Common myeloid progenitor, CD34-positive (primary cell): ENCODE measurements around the gene IL25.
"Not testable (repeated sequence)": the region's sequence is repeated elsewhere in the genome, so short reads cannot be mapped to it uniquely, and the experiment has no call there.

Experiments used
- CTCF ChIA-PET: fragments of 350-600 bp; sonication (Branson Sonifier 250); formaldehyde crosslinking; loops from one replicate; lab custom pipeline; 2021; ENCODE audit warnings: antibody characterized with exemption; lab: Charles Lee
- POLR2A ChIA-PET: fragments of 350-600 bp; sonication (Branson Sonifier 250); formaldehyde crosslinking; loops from one replicate; lab custom pipeline; 2021; ENCODE audit warnings: antibody characterized with exemption; lab: Charles Lee
- DNase-seq, 3 donors: peaks; one replicate each; pipeline versions ENCODE4 v3.0.0 to v3.0.0-alpha.2; 2013
- H3K27ac ChIP-seq, 2 experiments: 1 replicate in 1 of 2; 2 replicates in 1 of 2; pipeline ENCODE4 v1.7.0; 2013; ENCODE audit warnings: inconsistent platforms in 2 of 2, low read length in 2 of 2, mild to moderate bottlenecking in 2 of 2, low read depth in 1 of 2, moderate library complexity in 1 of 2; ENCODE audit not compliant: severe bottlenecking in 2 of 2, insufficient read depth in 1 of 2, poor library complexity in 1 of 2
- H3K27me3 ChIP-seq, 5 experiments: replicated peaks in 2 of 5; 1 replicate in 3 of 5; 2 replicates in 2 of 5; pipeline versions ENCODE4 v1.6.1 to v1.7.0; 2013; ENCODE audit warnings: low read length in 4 of 5, mild to moderate bottlenecking in 2 of 5, moderate library complexity in 2 of 5, inconsistent platforms in 1 of 5; ENCODE audit not compliant: insufficient read depth in 5 of 5, control insufficient read depth in 4 of 5
- H3K36me3 ChIP-seq, 4 experiments: 1 replicate in 2 of 4; 2 replicates in 2 of 4; pipeline versions ENCODE4 v1.6.1 to v1.7.0; 2013; ENCODE audit warnings: low read length in 3 of 4, control low read depth in 1 of 4, mild to moderate bottlenecking in 1 of 4; ENCODE audit not compliant: control insufficient read depth in 4 of 4, insufficient read depth in 4 of 4
- H3K4me1 ChIP-seq, 4 experiments: 1 replicate in 3 of 4; 2 replicates in 1 of 4; pipeline versions ENCODE4 v1.6.1 to v1.7.1; 2013; ENCODE audit warnings: low read length in 3 of 4, mild to moderate bottlenecking in 3 of 4, control low read depth in 1 of 4, inconsistent platforms in 1 of 4, moderate library complexity in 1 of 4; ENCODE audit not compliant: control insufficient read depth in 4 of 4, insufficient read depth in 4 of 4; ENCODE audit errors: control extremely low read depth in 1 of 4
- H3K4me3 ChIP-seq, 7 experiments: 1 replicate in 4 of 7; 2 replicates in 3 of 7; pipeline versions ENCODE4 v1.5.1 to v1.7.0; 2013; ENCODE audit warnings: mild to moderate bottlenecking in 7 of 7, low read length in 6 of 7, moderate library complexity in 6 of 7, inconsistent platforms in 2 of 7, low read depth in 2 of 7, control low read depth in 1 of 7; ENCODE audit not compliant: insufficient read depth in 4 of 7, control insufficient read depth in 1 of 7; ENCODE audit errors: extremely low read depth in 1 of 7
- H3K9me3 ChIP-seq, 5 experiments: 1 replicate in 4 of 5; 2 replicates in 1 of 5; pipeline versions ENCODE4 v1.6.1 to v1.7.1; 2013; ENCODE audit warnings: low read length in 4 of 5, mild to moderate bottlenecking in 2 of 5, inconsistent platforms in 1 of 5, low read depth in 1 of 5, moderate library complexity in 1 of 5; ENCODE audit not compliant: control insufficient read depth in 4 of 5, insufficient read depth in 2 of 5; ENCODE audit errors: control extremely low read depth in 1 of 5
- WGBS: methylation state at CpG from one replicate; pipeline ENCODE4 v1.1.5; 2013; ENCODE audit not compliant: insufficient coverage; 5-methylcytosine and 5-hydroxymethylcytosine counted together

Gene IL25

GRCh38 chr14:23387916-23388882, 15.6 kb downstream of the IL25 start:
- WGBS = 88% methylated on average over 17 of the region's 26 CpGs
- POLR2A ChIA-PET = no interaction called here
- H3K9me3 ChIP-seq = no peaks in the 10 kb centered on the region
- H3K27me3 ChIP-seq = peaks cover 0 to 7% (median 0%) of the 10 kb centered on the region in 5 experiments
- H3K4me3 ChIP-seq = no peak overlapping the region
- CTCF ChIA-PET = interaction anchor here (0.6 to 1.5 kb wide), 4 partner anchors 8 to 670 kb away, joined by 3 to 7 read pairs (median 4); partner anchors contain the start of gene CMTM5
- H3K4me1 ChIP-seq = peaks cover 0 to 3% (median 1%) of the 10 kb centered on the region in 4 experiments
- no peak overlapping the region for H3K27ac ChIP-seq
- DNase-seq = no peak
- H3K36me3 ChIP-seq = no peaks in the 10 kb centered on the region

GRCh38 chr14:23388996-23389395, 16.4 kb downstream of the IL25 start:
- POLR2A ChIA-PET = no interaction called here
- WGBS = 94% methylated on average over 8 of the region's 8 CpGs

DNA sequence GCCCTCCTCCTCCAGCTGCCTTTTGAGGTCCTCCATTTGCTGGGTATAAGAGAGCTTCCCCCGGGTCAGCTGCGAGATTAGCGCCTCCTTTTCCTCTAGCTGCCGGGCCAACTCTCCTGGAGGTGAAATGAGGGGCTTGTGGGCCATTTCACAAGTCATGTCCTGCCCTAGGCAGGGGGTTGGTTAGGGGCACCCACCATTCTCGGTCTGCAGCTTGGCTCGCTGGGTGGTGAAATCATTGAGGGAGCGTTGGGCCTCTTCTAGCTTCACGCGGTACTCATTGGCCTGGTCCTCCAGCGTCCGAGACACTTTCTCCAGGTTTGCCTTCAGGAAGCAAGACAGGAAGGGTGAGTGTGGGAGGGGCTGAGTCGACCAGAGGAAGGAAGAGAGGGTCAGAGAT, 16.8 kb downstream of the IL25 start:
- Histone ChIP-seq H3K36me3 (no peaks in the 10 kb centered on the region), H3K9me3 (no peaks in the 10 kb centered on the region), H3K27ac (no peak overlapping the region), H3K4me1 (peaks cover 0 to 2% (median 0%) of the 10 kb centered on the region in 4 experiments), H3K4me3 (no peak overlapping the region), H3K27me3 (peaks cover 0 to 7% (median 0%) of the 10 kb centered on the region in 5 experiments)
- ChIA-PET CTCF (interaction anchor here (1.4 to 1.5 kb wide), 3 partner anchors 9 to 28 kb away, joined by 3 to 7 read pairs (median 5); partner anchors contain the start of gene CMTM5), POLR2A (no interaction called here)
- DNase-seq = no peak
- 70% methylated on average over 12 of the region's 12 CpGs for WGBS

More at GRCh38 chr14:23388996-23389395, 16.4 kb downstream of the IL25 start:
- Histone ChIP-seq H3K36me3 (no peaks in the 10 kb centered on the region), H3K27me3 (peaks cover 0 to 7% (median 0%) of the 10 kb centered on the region in 5 experiments), H3K27ac (no peak overlapping the region), H3K4me1 (peaks cover 0 to 2% (median 0%) of the 10 kb centered on the region in 4 experiments), H3K4me3 (no peak overlapping the region), H3K9me3 (no peaks in the 10 kb centered on the region)
- DNase-seq = no peak
- CTCF ChIA-PET = interaction anchor here (0.6 to 1.5 kb wide), 4 partner anchors 9 to 669 kb away, joined by 3 to 7 read pairs (median 4); partner anchors contain the start of gene CMTM5

- H3K27ac ChIP-seq, H3K4me3 ChIP-seq, H3K36me3 ChIP-seq, POLR2A ChIA-PET, H3K27me3 ChIP-seq, H3K9me3 ChIP-seq, DNase-seq, H3K4me1 ChIP-seq: not testable (repeated sequence)
- CTCF ChIA-PET = interaction anchor here (1.4 to 3.9 kb wide), 3 partner anchors 10 to 28 kb away, joined by 3 to 18 read pairs (median 5); partner anchors contain the start of gene CMTM5
- no CpG with 5 or more reads among the region's 19 CpGs for WGBS
Measured at GRCh38 chr14:23389871-23390270, 17.3 kb downstream of the IL25 start.

DNA sequence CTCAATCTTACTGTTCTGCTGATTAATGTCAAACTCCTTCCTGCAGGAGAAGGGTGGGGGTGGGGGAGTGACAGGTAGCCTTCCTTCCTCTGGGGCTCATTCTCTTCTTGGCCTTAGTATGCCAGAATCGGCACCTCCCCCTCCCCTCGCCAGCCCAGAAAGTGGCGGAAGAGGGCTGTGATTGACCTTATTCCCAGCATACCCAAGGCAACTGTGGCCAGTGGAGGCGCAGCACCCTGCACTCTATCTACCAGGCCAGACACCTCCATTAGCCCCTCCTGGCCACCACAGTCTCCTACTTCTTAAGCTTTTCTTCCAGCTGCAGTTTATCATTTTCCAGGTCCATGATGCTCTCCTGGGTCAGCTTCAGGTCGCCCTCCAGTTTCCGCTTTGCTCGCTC, 20.0 kb downstream of the IL25 start:
- no peak for DNase-seq
- Histone ChIP-seq H3K4me1 (peaks cover 0 to 2% (median 0%) of the 10 kb centered on the region in 4 experiments), H3K27ac (no peak overlapping the region), H3K36me3 (no peaks in the 10 kb centered on the region), H3K9me3 (no peaks in the 10 kb centered on the region), H3K4me3 (no peak overlapping the region), H3K27me3 (peaks cover 0 to 10% (median 0%) of the 10 kb centered on the region in 5 experiments)
- WGBS = 92% methylated on average over 7 of the region's 7 CpGs
- ChIA-PET POLR2A (no interaction called here), CTCF (interaction anchor here (0.6 to 3.9 kb wide), 8 partner anchors 8 to 122 kb away, joined by 3 to 18 read pairs (median 4); partner anchors contain the start of gene MYH6)

GRCh38 chr14:23396126-23396525, 23.5 kb downstream of the IL25 start:
- POLR2A ChIA-PET = no interaction called here
- Histone ChIP-seq H3K4me3 (no peak overlapping the region), H3K27ac (no peak overlapping the region), H3K4me1 (no peaks in the 10 kb centered on the region), H3K9me3 (no peaks in the 10 kb centered on the region), H3K27me3 (peaks cover 0 to 10% (median 0%) of the 10 kb centered on the region in 5 experiments), H3K36me3 (no peaks in the 10 kb centered on the region)
- 100% methylated on average over 8 of the region's 10 CpGs for WGBS
- no peak for DNase-seq
- CTCF ChIA-PET = interaction anchor here (1.4 to 4.4 kb wide), 2 partner anchors 15 to 22 kb away, joined by 4 to 24 read pairs; no protein-coding TSS in a partner anchor
